NT2/D1 (cell line): ENCODE results near the gene PLSCR4.

ENCODE experiments used
- SUZ12 ChIP-seq: IDR thresholded peaks from 2 replicates; pipeline ENCODE4 v1.6.1; 2011; ENCODE audit not compliant: insufficient read length, insufficient read depth; ENCODE audit errors: extremely low read depth
- YY1 ChIP-seq: IDR thresholded peaks from 2 replicates; pipeline ENCODE4 v1.6.1; 2011; ENCODE audit not compliant: insufficient read length, insufficient read depth
- ZNF274 ChIP-seq: IDR thresholded peaks from 2 replicates; pipeline ENCODE4 v1.6.1; 2011; ENCODE audit warnings: mild to moderate bottlenecking, low read depth, low read length

DNA sequence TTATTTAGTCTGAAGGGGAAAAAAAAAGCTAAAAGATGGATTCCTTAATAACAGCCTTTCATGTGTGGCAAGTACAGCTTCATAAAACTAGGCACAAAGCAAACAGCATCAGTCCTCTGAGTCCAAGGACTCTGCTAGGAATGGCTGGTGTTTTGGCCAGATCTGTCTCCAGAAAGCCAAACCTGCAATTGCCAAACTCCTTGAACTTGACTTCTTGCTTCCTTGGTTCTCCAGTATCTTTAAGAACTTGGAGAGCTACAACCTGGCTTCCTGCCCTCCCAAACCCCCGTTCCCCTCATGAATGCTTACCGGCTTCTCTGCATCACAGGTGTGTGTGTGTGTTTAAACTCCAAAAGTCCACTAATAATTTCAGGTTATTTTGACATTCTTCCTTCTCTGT lies 88.3 kb downstream of the PLSCR4 start:
- TF ChIP-seq ZNF274 (no peak), SUZ12 (no peak), YY1 (no peak)
